Spleen (tissue), 7 donors: Measurements from ENCODE around the gene DNAJA2.

ENCODE experiments used
- POLR2A ChIP-seq, 3 donors: fragments of 450-650 bp; IDR thresholded peaks; one replicate each; pipeline ENCODE4 v1.5.1; 2017; ENCODE audit warnings: antibody characterized with exemption in 3 of 3, mild to moderate bottlenecking in 1 of 3
- POLR2AphosphoS5 ChIP-seq, 3 donors: sonication (generic); formaldehyde crosslinking; IDR thresholded peaks; one replicate each; pipeline ENCODE4 v1.5.1; 2017; ENCODE audit warnings: antibody characterized with exemption in 3 of 3
- TF ChIP-seq, protein P1 (sequence below), 11 experiments: fragments of 200-600 bp in 7 of 11; fragments of 450-650 bp in 4 of 11; sonication (generic) in 4 of 11; IDR thresholded peaks in 8 of 11; conservative IDR thresholded peaks in 3 of 11; 1 replicate in 7 of 11; 2 replicates in 4 of 11; pipeline versions ENCODE4 v1.4.0 to v1.8.0; 2016 to 2021; ENCODE audit warnings: antibody characterized with exemption in 11 of 11, inconsistent platforms in 4 of 11, mild to moderate bottlenecking in 1 of 11
- donor health status: DM: no; HTN: no; CAD: no; lungs with moderate emphysema.
- donor health status: DM: no; HTN: no; CAD: no.
- donor health status: DM: no; HTN: no; CAD: no.

DNA sequence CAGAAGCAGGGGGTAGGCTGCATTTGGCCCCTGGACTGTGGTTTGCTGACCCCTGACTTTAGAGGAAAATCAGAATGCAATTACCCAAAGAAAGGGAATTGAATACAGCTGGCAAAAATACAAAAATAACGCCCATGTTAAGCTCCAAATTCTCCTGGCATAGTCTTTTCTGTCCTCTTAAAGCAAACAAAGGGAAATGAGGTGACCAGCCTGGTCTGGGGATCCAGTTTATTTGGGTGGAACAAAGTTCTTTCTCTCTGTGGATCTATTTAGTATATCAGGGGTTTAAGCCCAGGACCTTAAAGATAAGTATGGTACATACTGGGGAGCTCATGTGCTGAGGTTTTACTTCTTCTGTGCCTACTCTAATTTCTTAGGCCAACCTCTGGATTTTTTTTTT lies 23.5 kb downstream of the DNAJA2 start:
- TF ChIP-seq, protein P1, sequence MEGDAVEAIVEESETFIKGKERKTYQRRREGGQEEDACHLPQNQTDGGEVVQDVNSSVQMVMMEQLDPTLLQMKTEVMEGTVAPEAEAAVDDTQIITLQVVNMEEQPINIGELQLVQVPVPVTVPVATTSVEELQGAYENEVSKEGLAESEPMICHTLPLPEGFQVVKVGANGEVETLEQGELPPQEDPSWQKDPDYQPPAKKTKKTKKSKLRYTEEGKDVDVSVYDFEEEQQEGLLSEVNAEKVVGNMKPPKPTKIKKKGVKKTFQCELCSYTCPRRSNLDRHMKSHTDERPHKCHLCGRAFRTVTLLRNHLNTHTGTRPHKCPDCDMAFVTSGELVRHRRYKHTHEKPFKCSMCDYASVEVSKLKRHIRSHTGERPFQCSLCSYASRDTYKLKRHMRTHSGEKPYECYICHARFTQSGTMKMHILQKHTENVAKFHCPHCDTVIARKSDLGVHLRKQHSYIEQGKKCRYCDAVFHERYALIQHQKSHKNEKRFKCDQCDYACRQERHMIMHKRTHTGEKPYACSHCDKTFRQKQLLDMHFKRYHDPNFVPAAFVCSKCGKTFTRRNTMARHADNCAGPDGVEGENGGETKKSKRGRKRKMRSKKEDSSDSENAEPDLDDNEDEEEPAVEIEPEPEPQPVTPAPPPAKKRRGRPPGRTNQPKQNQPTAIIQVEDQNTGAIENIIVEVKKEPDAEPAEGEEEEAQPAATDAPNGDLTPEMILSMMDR (IDR thresholded peaks at IDR 0.05 in 8 of 11, conservative IDR thresholded peaks at IDR 0.05 in 3 of 11), result no peak
- TF ChIP-seq POLR2A (IDR thresholded peaks at IDR 0.05), result no peak
- TF ChIP-seq POLR2AphosphoS5 (IDR thresholded peaks at IDR 0.05), result no peak
